Activated B cell treated with CpG ODN at 0.5 μM for 24 hours (primary cell): ENCODE measurements around the gene KDM4B. TPM values are rescaled to one million over a fixed set of nuclear protein-coding genes. Genes with fewer than 3 reads are reported as not detected.

ENCODE experiments used
- ATAC-seq: fragments of 200-7000 bp; cut with Tn5 transposase; one replicate; pipeline ENCODE4 v1.10.0; 2021; ENCODE audit warnings: low read depth, mild to moderate bottlenecking, moderate library complexity
- CTCF ChIA-PET: fragments of 350-600 bp; sonication (Branson Sonifier 250); formaldehyde crosslinking; loops from one replicate; lab custom pipeline; 2021; ENCODE audit warnings: antibody characterized with exemption; lab: Charles Lee
- POLR2A ChIA-PET: fragments of 350-600 bp; sonication (Branson Sonifier 250); formaldehyde crosslinking; loops from one replicate; lab custom pipeline; 2021; ENCODE audit warnings: antibody characterized with exemption; lab: Charles Lee
- DNase-seq: peaks from one replicate; pipeline ENCODE4 v3.0.0; 2022
- H3K27ac Mint-ChIP-seq: one replicate; pipeline ENCODE4 v1.8.0; 2020; ENCODE audit warnings: mixed read lengths
- H3K27me3 Mint-ChIP-seq: one replicate; pipeline ENCODE4 v1.8.0; 2021; ENCODE audit warnings: mixed read lengths
- H3K36me3 Mint-ChIP-seq: one replicate; pipeline ENCODE4 v1.8.0; 2021; ENCODE audit warnings: low read depth, mixed read lengths
- H3K4me1 Mint-ChIP-seq: one replicate; pipeline ENCODE4 v1.8.0; 2021; ENCODE audit warnings: mixed read lengths
- H3K4me3 Mint-ChIP-seq: one replicate; pipeline ENCODE4 v1.8.0; 2020; ENCODE audit warnings: mild to moderate bottlenecking, mixed read lengths
- H3K9me3 Mint-ChIP-seq: one replicate; pipeline ENCODE4 v1.8.0; 2020; ENCODE audit warnings: mixed read lengths
- CTCF ChIP-seq: fragments of 200-600 bp; IDR thresholded peaks from one replicate; pipeline ENCODE4 v1.8.0; 2022; ENCODE audit warnings: antibody characterized with exemption, mild to moderate bottlenecking
- intact Hi-C: fragments of 100-400 bp; cut with micrococcal nuclease; formaldehyde crosslinking; loops from one replicate; pipeline ENCODE4 v1.15.1; 2024
- total RNA-seq: library from RNA; stranded (reverse); gene quantifications from 2 replicates; pipeline ENCODE4 v1.2.3, GENCODE V29; 2022

KDM4B gene
- total RNA-seq, 1 donor from 2014 or later, result 88.9 TPM

DNA sequence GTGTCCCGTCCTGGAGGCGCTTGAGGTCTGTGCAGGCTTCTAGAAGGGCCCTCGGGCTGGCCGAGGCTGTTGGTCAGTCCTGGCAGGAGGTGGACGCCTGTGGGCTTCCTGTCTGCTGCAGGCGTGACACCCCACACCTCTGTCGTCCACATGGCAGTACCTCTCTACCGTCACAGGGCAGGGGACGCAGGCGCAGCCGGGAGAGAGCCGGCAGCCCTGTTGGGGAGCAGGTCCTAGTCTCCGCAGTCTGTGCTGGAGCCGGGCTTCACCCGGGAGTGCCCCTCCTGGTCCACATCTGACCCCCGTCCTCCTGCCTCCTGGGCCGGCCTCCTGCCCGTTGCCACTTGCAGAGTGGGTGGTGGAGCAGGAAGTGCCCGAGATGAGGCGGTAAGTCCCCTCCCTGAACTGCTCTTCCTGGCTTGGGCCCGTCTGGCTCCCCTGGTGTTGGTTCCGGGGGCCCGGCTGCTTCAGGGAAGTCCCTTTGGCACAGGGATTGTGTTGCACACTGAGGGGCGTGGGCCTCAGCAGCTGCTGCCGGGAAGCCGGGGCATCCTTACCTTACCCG is 106.0 kb downstream of the KDM4B start:
- ChIA-PET CTCF (interaction anchor here (1.1 to 1.6 kb wide), 3 partner anchors 22 to 80 kb away, joined by 3 to 4 read pairs (median 4); no protein-coding TSS in a partner anchor), POLR2A (interaction anchor here (0.9 to 1.7 kb wide), 3 partner anchors 53 to 56 kb away, joined by 3 to 13 read pairs (median 6); no protein-coding TSS in a partner anchor)
- no peaks in the 10 kb centered on the region for H3K9me3 Mint-ChIP-seq
- intact Hi-C loops, result loop anchor here (1.0 to 2.0 kb wide), 3 partner anchors 51 to 80 kb away; no protein-coding TSS in a partner anchor
- no peak overlapping the region for H3K27ac Mint-ChIP-seq
- ATAC-seq, result no peak
- peaks cover 36% of the 10 kb centered on the region for H3K4me1 Mint-ChIP-seq
- no peak for TF ChIP-seq CTCF
- no peak for DNase-seq
- H3K4me3 Mint-ChIP-seq, result no peak overlapping the region
- H3K27me3 Mint-ChIP-seq, result no peaks in the 10 kb centered on the region
- H3K36me3 Mint-ChIP-seq, result peaks cover 35% of the 10 kb centered on the region

DNA sequence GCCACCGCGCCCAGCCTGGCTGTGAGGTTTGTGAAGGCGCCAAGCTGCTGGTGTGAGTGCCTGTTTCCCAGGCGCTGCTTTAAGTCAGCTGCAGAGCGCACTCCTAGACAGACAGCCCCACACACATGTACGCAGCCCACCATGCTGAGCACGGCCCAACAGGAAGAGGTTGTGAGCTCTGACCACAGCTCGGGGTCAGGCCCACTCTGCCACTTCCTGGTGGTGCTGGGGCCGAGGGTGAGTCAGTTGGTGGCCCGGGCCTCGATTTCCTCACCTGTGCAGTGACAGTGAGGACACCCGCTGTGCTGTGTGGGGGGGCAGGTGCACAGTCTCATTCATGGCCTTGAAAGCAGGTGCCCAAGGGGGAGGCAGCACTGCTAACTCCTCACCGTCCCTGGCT is 106.7 kb downstream of the KDM4B start:
- Mint-ChIP-seq H3K36me3 (peaks cover 41% of the 10 kb centered on the region), H3K4me3 (no peak overlapping the region), H3K27me3 (no peaks in the 10 kb centered on the region), H3K9me3 (no peaks in the 10 kb centered on the region), H3K27ac (no peak overlapping the region), H3K4me1 (peaks cover 31% of the 10 kb centered on the region)
- DNase-seq, result no peak
- intact Hi-C loops, result loop anchor here (2.0 kb wide), 1 partner anchor 79 kb away; no protein-coding TSS in a partner anchor
- no peak for ATAC-seq
- CTCF ChIA-PET, result interaction anchor here (1.6 kb wide), 1 partner anchor 23 kb away, joined by 4 read pairs; no protein-coding TSS in a partner anchor
- POLR2A ChIA-PET, result interaction anchor here (1.7 kb wide), 1 partner anchor 52 kb away, joined by 6 read pairs; no protein-coding TSS in a partner anchor
- no peak for TF ChIP-seq CTCF

GRCh38 chr19:5076440-5077208 is 107.7 kb downstream of the KDM4B start:
- no peak for ATAC-seq
- POLR2A ChIA-PET, result interaction anchor here (1.2 kb wide), 1 partner anchor 51 kb away, joined by 3 read pairs; no protein-coding TSS in a partner anchor
- no peak for TF ChIP-seq CTCF
- no peak for DNase-seq
- peaks cover 21% of the 10 kb centered on the region for H3K4me1 Mint-ChIP-seq
- H3K9me3 Mint-ChIP-seq, result no peaks in the 10 kb centered on the region
- no peaks in the 10 kb centered on the region for H3K27me3 Mint-ChIP-seq
- peaks cover 48% of the 10 kb centered on the region for H3K36me3 Mint-ChIP-seq
- CTCF ChIA-PET, result no interaction called here
- intact Hi-C loops, result no loop called here
- no peak overlapping the region for H3K27ac Mint-ChIP-seq
- no peak overlapping the region for H3K4me3 Mint-ChIP-seq

GRCh38 chr19:5077209-5077515 is 108.2 kb downstream of the KDM4B start:
- no peak for TF ChIP-seq CTCF
- DNase-seq, result no peak
- ATAC-seq, result no peak
- H3K9me3 Mint-ChIP-seq, result no peaks in the 10 kb centered on the region
- POLR2A ChIA-PET, result interaction anchor here (1.2 kb wide), 1 partner anchor 50 kb away, joined by 3 read pairs; no protein-coding TSS in a partner anchor
- intact Hi-C loops, result no loop called here
- H3K4me1 Mint-ChIP-seq, result peaks cover 21% of the 10 kb centered on the region
- peaks cover 49% of the 10 kb centered on the region for H3K36me3 Mint-ChIP-seq
- no peak overlapping the region for H3K27ac Mint-ChIP-seq
- CTCF ChIA-PET, result no interaction called here
- H3K4me3 Mint-ChIP-seq, result no peak overlapping the region
- H3K27me3 Mint-ChIP-seq, result no peaks in the 10 kb centered on the region

GRCh38 chr19:5078182-5078581 is 109.3 kb downstream of the KDM4B start:
- no peak overlapping the region for H3K27ac Mint-ChIP-seq
- ChIA-PET CTCF (no interaction called here), POLR2A (no interaction called here)
- no peak for DNase-seq
- no peak overlapping the region for H3K4me3 Mint-ChIP-seq
- intact Hi-C loops, result no loop called here
- no peak for ATAC-seq
- H3K27me3 Mint-ChIP-seq, result no peaks in the 10 kb centered on the region
- peaks cover 52% of the 10 kb centered on the region for H3K36me3 Mint-ChIP-seq
- no peaks in the 10 kb centered on the region for H3K9me3 Mint-ChIP-seq
- peaks cover 18% of the 10 kb centered on the region for H3K4me1 Mint-ChIP-seq
- no peak for TF ChIP-seq CTCF
